Measurements from ENCODE around the gene DLG2. TPM values are rescaled to one million over a fixed set of nuclear protein-coding genes. Genes with fewer than 3 reads are reported as not detected.

Gene DLG2
- total and polyA plus RNA-seq, 2 of the 8 experiments (the other 6 are each of a cell fraction or from before 2014, with no cell fraction given): 1.7 to 14.3 TPM

DNA sequence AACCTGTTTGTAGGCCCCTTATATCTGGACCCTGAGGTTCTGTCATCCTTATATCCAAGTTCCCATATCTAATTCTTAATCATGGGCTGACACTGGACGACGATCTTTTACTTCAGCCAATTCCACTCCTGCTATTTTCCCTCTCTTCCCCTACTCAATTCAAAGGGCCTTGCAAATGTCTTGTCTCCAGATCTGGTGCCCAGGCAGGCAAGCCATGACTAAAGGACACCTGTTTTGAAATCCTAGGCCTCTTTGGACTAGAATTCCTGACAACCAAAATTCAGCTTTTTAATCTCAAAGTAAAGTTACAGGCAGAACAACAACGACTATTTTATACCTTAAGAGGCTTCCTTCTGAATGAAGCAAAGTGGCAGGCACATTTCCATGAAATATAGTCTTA, 963.4 kb downstream of the DLG2 start:
- H3K4me1 ChIP-seq (replicated peaks in 1 of 4; ENCODE audit: control insufficient read depth in 3 of 4, insufficient read depth in 4 of 4, low read length in 3 of 4): no peaks in the 10 kb centered on the region

More for the DNA sequence above, 963.4 kb downstream of the DLG2 start:
- Histone ChIP-seq H3K18ac (ENCODE audit: extremely low read depth, low read length) (no peak overlapping the region), H3K79me1 (ENCODE audit: low read depth, low read length) (no peaks in the 10 kb centered on the region), H3K14ac (ENCODE audit: insufficient read length) (no peak overlapping the region), H3K79me2 (ENCODE audit: control insufficient read depth in 1 of 2, insufficient read depth in 2 of 2, low read length in 2 of 2) (no peaks in the 10 kb centered on the region), H3K4me3 (ENCODE audit: extremely low read depth in 1 of 4, insufficient read depth in 2 of 4, low read depth in 3 of 4, low read length in 4 of 4) (no peak overlapping the region), H3K4ac (replicated peaks; ENCODE audit: insufficient read length, low read depth, low read length) (no peak overlapping the region), H2AK5ac (ENCODE audit: low read depth, low read length) (no peak overlapping the region), H3K27me3 (replicated peaks in 1 of 4; ENCODE audit: control insufficient read depth in 3 of 4, extremely low read depth in 1 of 4, insufficient read depth in 3 of 4, low read length in 3 of 4) (no peaks in the 10 kb centered on the region), H2BK120ac (replicated peaks; ENCODE audit: low read depth, low read length) (no peak overlapping the region), H4K91ac (replicated peaks; ENCODE audit: insufficient read length, low read length) (no peak overlapping the region), H3K9me3 (ENCODE audit: insufficient read depth in 2 of 2, low read depth in 1 of 2, low read length in 1 of 2) (no peaks in the 10 kb centered on the region; a peak in 1 of 4 replicates), H4K8ac (ENCODE audit: extremely low read depth, insufficient read depth, low read length) (no peak overlapping the region), H3K4me2 (ENCODE audit: insufficient read depth in 1 of 2, low read depth in 2 of 2, low read length in 2 of 2) (no peak overlapping the region), H2BK5ac (ENCODE audit: low read depth, low read length) (no peak overlapping the region), H2BK12ac (ENCODE audit: low read depth, low read length) (no peak overlapping the region), H4K20me1 (replicated peaks in 1 of 2; ENCODE audit: control insufficient read depth in 1 of 2, insufficient read depth in 2 of 2, low read length in 2 of 2) (no peaks in the 10 kb centered on the region), H2BK20ac (ENCODE audit: low read length) (no peak overlapping the region), H4K5ac (ENCODE audit: insufficient read length, low read depth, low read length) (no peak overlapping the region), H3K23ac (ENCODE audit: insufficient read length) (no peak overlapping the region), H3K56ac (replicated peaks; ENCODE audit: insufficient read length, low read depth, low read length) (no peak overlapping the region), H3K27ac (ENCODE audit: low read depth, low read length) (no peak overlapping the region), H3K36me3 (ENCODE audit: control insufficient read depth in 2 of 4, insufficient read depth in 4 of 4, low read length in 3 of 4) (no peaks in the 10 kb centered on the region), H3K9ac (replicated peaks in 1 of 4; ENCODE audit: extremely low read depth in 1 of 4, low read depth in 3 of 4, low read length in 3 of 4) (no peak overlapping the region), H3K23me2 (ENCODE audit: low read depth, low read length) (no peaks in the 10 kb centered on the region), H2AFZ (ENCODE audit: low read length) (no peak overlapping the region), H2BK15ac (ENCODE audit: low read length) (no peak overlapping the region)
- ChIA-PET CTCF (ENCODE audit: partially characterized antibody) (interaction anchor here (0.7 kb wide), 1 partner anchor 104 kb away, joined by 3 read pairs; no protein-coding TSS in a partner anchor), POLR2A (ENCODE audit: partially characterized antibody) (no interaction called here)
- 96% methylated on average over 3 of the region's 3 CpGs; no CpG with 5 or more reads in 1 of the 2 experiments for WGBS, 2 experiments (ENCODE audit: extremely low coverage in 1 of 2, insufficient coverage in 1 of 2, insufficient read length in 1 of 2, insufficient replicate concordance in 2 of 2, low coverage in 1 of 2, low lambda C conversion rate in 2 of 2, missing lambda C conversion rate in 1 of 2)
- no peak for TF ChIP-seq SIRT6 (IDR thresholded peaks at IDR 0.05; ENCODE audit: low read length)
- no peak for DNase-seq (ENCODE audit: low read depth in 1 of 2, low spot score in 2 of 2)
- FAIRE-seq: no peak
